ENCODE measurements around the gene MYBBP1A. TPM values are rescaled to one million over a fixed set of nuclear protein-coding genes. Genes with fewer than 3 reads are reported as not detected.

MYBBP1A gene
- polyA plus RNA-seq, 3 donors = 4.2 to 22.3 (median 5.3) TPM

GRCh38 chr17:4513113-4514032, 41.8 kb downstream of the MYBBP1A start:
- WGBS (ENCODE audit: insufficient coverage) = 89% methylated on average over 18 of the region's 24 CpGs
- H3K27me3 Mint-ChIP-seq (ENCODE audit: low read depth in 3 of 3) = peaks cover 6 to 16% (median 10%) of the 10 kb centered on the region in 3 donors
- Histone ChIP-seq H3K79me2 (ENCODE audit: insufficient read depth, low read length) (no peaks in the 10 kb centered on the region), H3K27ac (ENCODE audit: low read depth in 1 of 2, low read length in 2 of 2) (no peak overlapping the region), H3K4me2 (replicated peaks; ENCODE audit: extremely low read depth, low read length, poor library complexity, severe bottlenecking) (no peak overlapping the region), H3K36me3 (replicated peaks in 1 of 2; ENCODE audit: control insufficient read depth in 1 of 2, insufficient read depth in 2 of 2, low read length in 2 of 2) (no peaks in the 10 kb centered on the region), H3K4me1 (ENCODE audit: control insufficient read depth in 1 of 2, insufficient read depth in 2 of 2, low read length in 2 of 2) (peaks cover 20 to 22% of the 10 kb centered on the region in 2 donors), H3K9ac (ENCODE audit: insufficient read depth, low read length, poor library complexity, severe bottlenecking) (no peak overlapping the region), H4K20me1 (ENCODE audit: insufficient read depth, low read length) (no peaks in the 10 kb centered on the region), H3K4me3 (replicated peaks in 1 of 3; ENCODE audit: low read depth in 2 of 3, low read length in 3 of 3) (no peak overlapping the region), H3K27me3 (ENCODE audit: control insufficient read depth in 2 of 2, insufficient read depth in 2 of 2, low read length in 2 of 2) (no peaks in the 10 kb centered on the region), H2AFZ (ENCODE audit: insufficient read depth, low read depth, low read length, poor library complexity, severe bottlenecking) (no peak overlapping the region), H3K9me3 (replicated peaks in 1 of 2; ENCODE audit: control insufficient read depth in 1 of 2, insufficient read depth in 1 of 2, low read length in 2 of 2) (no peaks in the 10 kb centered on the region)
- no peak overlapping the region for H3K4me3 Mint-ChIP-seq
- H3K36me3 Mint-ChIP-seq = no peaks in the 10 kb centered on the region
- H3K4me1 Mint-ChIP-seq = peaks cover 32% of the 10 kb centered on the region
- peaks cover 0 to 3% (median 0%) of the 10 kb centered on the region in 7 donors for H3K9me3 Mint-ChIP-seq
- no peak overlapping the region for H3K27ac Mint-ChIP-seq
- DNase-seq = no peak
- no peak for TF ChIP-seq CTCF (IDR thresholded peaks at IDR 0.05)
- intact Hi-C loops (cut with micrococcal nuclease) = no loop called here

DNA sequence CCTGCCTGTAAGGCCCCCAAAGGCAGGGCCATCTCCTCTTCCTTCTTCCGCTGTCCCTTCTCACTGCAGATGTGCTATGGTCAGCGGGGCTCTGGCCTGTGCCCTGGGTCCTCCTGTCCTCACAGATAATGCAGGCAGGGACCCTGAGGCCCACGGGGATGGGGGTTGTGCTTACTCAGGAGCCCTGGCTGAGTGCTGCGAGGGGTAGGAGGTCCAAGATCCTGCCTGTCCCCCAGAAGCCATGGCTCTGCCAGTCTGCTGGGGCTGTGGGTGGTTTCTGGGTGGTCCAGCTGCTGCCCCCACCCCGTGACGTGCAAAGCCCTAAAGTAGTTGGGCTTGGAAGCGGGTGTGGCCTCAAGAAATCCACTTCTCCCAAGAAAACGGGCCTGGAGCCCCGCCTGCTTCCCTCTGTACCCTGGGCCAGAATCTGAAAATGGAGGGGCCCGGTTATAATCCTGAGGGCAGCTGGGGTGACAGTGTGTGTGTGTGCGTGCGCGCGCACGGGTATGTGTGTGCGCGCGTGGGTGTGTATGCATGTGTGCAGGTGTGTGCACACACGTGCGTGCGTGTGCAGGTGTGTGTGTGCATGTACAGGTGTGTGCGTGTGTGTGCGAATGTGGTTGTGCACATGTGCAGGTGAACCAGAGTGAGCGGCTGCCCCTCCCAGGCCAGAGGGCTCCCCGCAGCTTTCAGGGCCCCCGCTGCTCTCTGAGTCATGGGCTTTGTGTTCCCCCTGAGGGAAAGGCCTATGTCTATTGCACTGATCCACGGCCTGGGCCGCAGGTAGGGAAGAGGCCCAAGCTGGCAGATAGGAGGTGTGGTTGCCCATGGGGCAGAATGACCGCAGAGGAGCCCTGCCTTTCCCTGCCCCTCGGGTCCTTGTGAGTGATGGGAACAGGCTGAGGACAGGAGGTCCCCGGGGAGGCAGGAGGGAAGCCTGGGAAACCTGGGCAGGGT, 42.8 kb downstream of the MYBBP1A start:
- Histone ChIP-seq H3K9me3 (replicated peaks in 1 of 2; ENCODE audit: control insufficient read depth in 1 of 2, insufficient read depth in 1 of 2, low read length in 2 of 2) (no peaks in the 10 kb centered on the region), H3K4me1 (ENCODE audit: control insufficient read depth in 1 of 2, insufficient read depth in 2 of 2, low read length in 2 of 2) (peaks cover 20 to 22% of the 10 kb centered on the region in 2 donors), H3K36me3 (replicated peaks in 1 of 2; ENCODE audit: control insufficient read depth in 1 of 2, insufficient read depth in 2 of 2, low read length in 2 of 2) (no peaks in the 10 kb centered on the region), H3K4me3 (replicated peaks in 1 of 3; ENCODE audit: low read depth in 2 of 3, low read length in 3 of 3) (no peak overlapping the region), H3K4me2 (replicated peaks; ENCODE audit: extremely low read depth, low read length, poor library complexity, severe bottlenecking) (no peak overlapping the region), H3K79me2 (ENCODE audit: insufficient read depth, low read length) (no peaks in the 10 kb centered on the region), H4K20me1 (ENCODE audit: insufficient read depth, low read length) (no peaks in the 10 kb centered on the region), H3K27ac (ENCODE audit: low read depth in 1 of 2, low read length in 2 of 2) (no peak overlapping the region), H3K9ac (ENCODE audit: insufficient read depth, low read length, poor library complexity, severe bottlenecking) (no peak overlapping the region), H2AFZ (ENCODE audit: insufficient read depth, low read depth, low read length, poor library complexity, severe bottlenecking) (no peak overlapping the region), H3K27me3 (ENCODE audit: control insufficient read depth in 2 of 2, insufficient read depth in 2 of 2, low read length in 2 of 2) (no peaks in the 10 kb centered on the region)
- Mint-ChIP-seq H3K27ac (no peak overlapping the region), H3K36me3 (no peaks in the 10 kb centered on the region), H3K9me3 (no peaks in the 10 kb centered on the region), H3K4me1 (peaks cover 28% of the 10 kb centered on the region), H3K27me3 (ENCODE audit: low read depth in 3 of 3) (peaks cover 9 to 18% (median 10%) of the 10 kb centered on the region in 3 donors), H3K4me3 (no peak overlapping the region)
- WGBS (ENCODE audit: insufficient coverage) = 98% methylated on average over 25 of the region's 31 CpGs
- TF ChIP-seq CTCF (IDR thresholded peaks at IDR 0.05) = no peak
- intact Hi-C loops (cut with micrococcal nuclease) = no loop called here
- no peak for DNase-seq
